K562 (cell line): Measurements from ENCODE around the gene LMOD1. TPM values are rescaled to one million over a fixed set of nuclear protein-coding genes. Genes with fewer than 3 reads are reported as not detected.
A peak's percentile ranks its signal among the peaks of the same experiment; 100 is the strongest.

Experiments used
- ATAC-seq: fragments of 200-7000 bp; cut with Tn5 transposase; 3 replicates; pipeline ENCODE4 v1.9.1; 2020; ENCODE audit warnings: moderate library complexity
- BruUV-seq: library from RNA; stranded (reverse); fragments of 400-500 nt; replicated peaks from 2 replicates; lab custom pipeline; 2021; lab: Mats Ljungman, UMichigan
- CTCF ChIA-PET: fragments of 300-600 bp; formaldehyde crosslinking; extraction: SDS; loops from one replicate; lab custom pipeline; 2021; ENCODE audit warnings: low intra/inter-chr PET ratio; lab: Yijun Ruan, JAX
- POLR2A ChIA-PET: fragments of 300-600, 350-650 bp; sonication (Branson Sonifier 250); formaldehyde crosslinking; extraction: SDS; loops from one replicate; lab custom pipeline; 2021; ENCODE audit warnings: antibody characterized with exemption, inconsistent platforms; lab: Yijun Ruan, JAX
- DNase-seq, 4 experiments: peaks; one replicate each; pipeline versions ENCODE4 v3.0.0 to v3.0.0-alpha.2; 2011 to 2018; ENCODE audit warnings: low spot score in 3 of 4, mixed read lengths in 3 of 4; ENCODE audit errors: extremely low read depth in 1 of 4
- FAIRE-seq: peaks from 2 replicates; lab custom pipeline; 2011; peaks lifted over from hg19 to GRCh38; lab: Jason Lieb, UNC
- H2AFZ ChIP-seq: 2 replicates; pipeline ENCODE4 v1.6.0; 2011; ENCODE audit warnings: low read depth, low read length, control low read depth, inconsistent platforms
- H3K27ac ChIP-seq: fragments of 200-600 bp; 3 replicates; pipeline ENCODE4 v1.8.0; 2011; ENCODE audit warnings: low read depth, mild to moderate bottlenecking, control low read depth, inconsistent platforms, low read length, moderate library complexity, mixed read lengths; ENCODE audit errors: extremely low read depth
- H3K27me3 ChIP-seq, 2 experiments: fragments of 300-600 bp in 1 of 2; 2 replicates in 1 of 2; 3 replicates in 1 of 2; pipeline versions ENCODE4 v1.6.0 to v1.8.0; 2011; ENCODE audit warnings: inconsistent platforms in 2 of 2, low read length in 2 of 2, mild to moderate bottlenecking in 1 of 2, mixed read lengths in 1 of 2, moderate library complexity in 1 of 2; ENCODE audit not compliant: control insufficient read depth in 2 of 2, insufficient read depth in 2 of 2
- H3K36me3 ChIP-seq: fragments of 300-600 bp; 3 replicates; pipeline ENCODE4 v1.8.0; 2011; ENCODE audit warnings: mild to moderate bottlenecking, low read length, inconsistent platforms; ENCODE audit not compliant: control insufficient read depth, insufficient read depth
- H3K4me1 ChIP-seq, 2 experiments: fragments of 200-600 bp in 1 of 2; replicated peaks in 1 of 2; 2 replicates in 1 of 2; 3 replicates in 1 of 2; pipeline versions ENCODE4 v1.5.1 to v1.8.0; 2011; ENCODE audit warnings: inconsistent platforms in 2 of 2, low read length in 2 of 2, mild to moderate bottlenecking in 1 of 2, mixed read lengths in 1 of 2, moderate library complexity in 1 of 2; ENCODE audit not compliant: control insufficient read depth in 2 of 2, insufficient read depth in 2 of 2
- H3K4me2 ChIP-seq: 2 replicates; pipeline ENCODE4 v1.6.1; 2011; ENCODE audit warnings: low read length, control low read depth, inconsistent platforms, mixed read lengths; ENCODE audit not compliant: insufficient read depth
- H3K4me3 ChIP-seq: fragments of 200-600 bp; sonication (generic), shearing (Covaris generic); 2 replicates; pipeline ENCODE4 v1.5.1; 2016; ENCODE audit warnings: control low read depth, inconsistent platforms
- H3K79me2 ChIP-seq: fragments of 200-600 bp; 3 replicates; pipeline ENCODE4 v1.8.0; 2011; ENCODE audit warnings: low read length, inconsistent platforms; ENCODE audit not compliant: control insufficient read depth, insufficient read depth
- H3K9ac ChIP-seq, 2 experiments: 2 replicates each; pipeline versions ENCODE4 v1.6.0 to v1.6.1; 2011; ENCODE audit warnings: low read depth in 2 of 2, low read length in 2 of 2, control low read depth in 1 of 2, inconsistent platforms in 1 of 2, mild to moderate bottlenecking in 1 of 2, mixed read lengths in 1 of 2; ENCODE audit not compliant: insufficient read depth in 1 of 2
- H3K9me1 ChIP-seq: one replicate; pipeline ENCODE4 v1.6.0; 2011; ENCODE audit warnings: inconsistent platforms, mild to moderate bottlenecking, low read length, moderate library complexity; ENCODE audit not compliant: control insufficient read depth, insufficient read depth
- H3K9me3 ChIP-seq: replicated peaks from 2 replicates; pipeline ENCODE4 v1.5.1; 2011; ENCODE audit warnings: low read depth, low read length, inconsistent platforms; ENCODE audit not compliant: control insufficient read depth, insufficient read depth
- H4K20me1 ChIP-seq: replicated peaks from 2 replicates; pipeline ENCODE4 v1.6.1; 2011; ENCODE audit warnings: low read length, inconsistent platforms, mixed read lengths; ENCODE audit not compliant: control insufficient read depth, insufficient read depth
- ATF2 ChIP-seq: sonication (generic); formaldehyde crosslinking; IDR thresholded peaks from 2 replicates; pipeline ENCODE4 v1.8.1; 2022; ENCODE audit warnings: missing genetic modification reagents
- BHLHE40 ChIP-seq: IDR thresholded peaks from 2 replicates; pipeline ENCODE4 v1.6.1; 2011; ENCODE audit warnings: low read length, improper control_type of control experiment
- CTCF ChIP-seq, 3 experiments: IDR thresholded peaks in 2 of 3; conservative IDR thresholded peaks in 1 of 3; 2 replicates each; pipeline ENCODE4 v1.5.1; 2011 to 2012; ENCODE audit warnings: low read length in 3 of 3, mild to moderate bottlenecking in 3 of 3, control low read depth in 2 of 3, improper control_type of control experiment in 1 of 3, inconsistent platforms in 1 of 3, low read depth in 1 of 3, mixed read lengths in 1 of 3, moderate library complexity in 1 of 3; ENCODE audit not compliant: insufficient read depth in 2 of 3
- ETV5 ChIP-seq: sonication (generic); formaldehyde crosslinking; IDR thresholded peaks from 2 replicates; pipeline ENCODE4 v1.4.0; 2020; ENCODE audit warnings: low read depth, mild to moderate bottlenecking, missing genetic modification reagents
- FOXO4 ChIP-seq: fragments of 450-650 bp; formaldehyde crosslinking; IDR thresholded peaks from 2 replicates; pipeline ENCODE4 v1.4.0; 2020; ENCODE audit warnings: mild to moderate bottlenecking, moderate library complexity
- NFIC ChIP-seq: fragments of 450-650 bp; IDR thresholded peaks from 2 replicates; pipeline ENCODE4 v1.6.1; 2017; ENCODE audit warnings: mild to moderate bottlenecking, inconsistent platforms
- PHF20 ChIP-seq: fragments of 450-650 bp; IDR thresholded peaks from 2 replicates; pipeline ENCODE4 v1.6.1; 2018; ENCODE audit not compliant: partially characterized antibody
- TEAD4 ChIP-seq, 2 experiments: sonication (generic) in 1 of 2; formaldehyde crosslinking in 1 of 2; IDR thresholded peaks; 2 replicates each; pipeline versions ENCODE4 v1.6.1 to v1.8.0; 2012 to 2022; ENCODE audit warnings: borderline replicate concordance in 1 of 2, inconsistent platforms in 1 of 2, low read length in 1 of 2, mild to moderate bottlenecking in 1 of 2, missing genetic modification reagents in 1 of 2
- ZBTB12 ChIP-seq: fragments of 250-450 bp; sonication (Bioruptor Pico); IDR thresholded peaks from 2 replicates; pipeline ENCODE4 v1.4.0; 2020
- ZNF444 ChIP-seq: fragments of 250-450 bp; sonication (Bioruptor Pico); IDR thresholded peaks from 2 replicates; pipeline ENCODE4 v1.4.0; 2020; ENCODE audit warnings: mild to moderate bottlenecking, moderate library complexity
- ZNF655 ChIP-seq: fragments of 250-450 bp; sonication (Bioruptor Pico); IDR thresholded peaks from 2 replicates; pipeline ENCODE4 v1.5.0; 2021
- WGBS: fragments of 100-300 bp; shearing (Covaris generic); methylation state at CpG from one replicate; pipeline ENCODE4 v1.1.6; 2016; ENCODE audit warnings: low coverage, mixed read lengths; ENCODE audit not compliant: insufficient coverage; ENCODE audit errors: missing lambda C conversion rate; 5-methylcytosine and 5-hydroxymethylcytosine counted together
- in situ Hi-C: fragments of 300-500 bp; cut with MboI; formaldehyde crosslinking; loops from 4 replicates; pipeline ENCODE4 v1.15.0; 2018; ENCODE audit warnings: inconsistent platforms, mixed read lengths
- intact Hi-C: fragments of 100-400 bp; cut with micrococcal nuclease; formaldehyde crosslinking; loops from 2 replicates; pipeline ENCODE4 v1.14.2; 2022
- polyA plus RNA-seq, 8 experiments: library from polyadenylated mRNA; depleted of rRNA in 4 of 8; stranded (reverse) in 5 of 8; unstranded in 3 of 8; fragments of >200 nt; fragmentation: Nextera tagmentation in 2 of 8; fragmentation: Illumina TruSeq in 1 of 8; extraction: Ambion mirVana in 2 of 8; extraction: Trizol in 1 of 8; gene quantifications; 2 replicates each; pipeline versions ENCODE4 v1.2.1 to v1.2.3, GENCODE V29; 2011 to 2014; ENCODE audit warnings: inconsistent platforms in 1 of 8, missing spikeins in 1 of 8
- total RNA-seq, 7 experiments: library from RNA; depleted of rRNA in 6 of 7; stranded (reverse); fragments of >200 nt in 6 of 7; fragmentation: Illumina TruSeq in 2 of 7; extraction: Trizol in 2 of 7; gene quantifications; 2 replicates each; pipeline versions ENCODE4 v1.2.1 to v1.2.3, GENCODE V29; 2011 to 2021; ENCODE audit warnings: low replicate concordance in 1 of 7

LMOD1 gene
- total and polyA plus RNA-seq, 9 of the 15 experiments (the other 6 are each of a cell fraction or from before 2014, with no cell fraction given): 0.03 to 0.54 (median 0.38) TPM; not detected in 1

DNA sequence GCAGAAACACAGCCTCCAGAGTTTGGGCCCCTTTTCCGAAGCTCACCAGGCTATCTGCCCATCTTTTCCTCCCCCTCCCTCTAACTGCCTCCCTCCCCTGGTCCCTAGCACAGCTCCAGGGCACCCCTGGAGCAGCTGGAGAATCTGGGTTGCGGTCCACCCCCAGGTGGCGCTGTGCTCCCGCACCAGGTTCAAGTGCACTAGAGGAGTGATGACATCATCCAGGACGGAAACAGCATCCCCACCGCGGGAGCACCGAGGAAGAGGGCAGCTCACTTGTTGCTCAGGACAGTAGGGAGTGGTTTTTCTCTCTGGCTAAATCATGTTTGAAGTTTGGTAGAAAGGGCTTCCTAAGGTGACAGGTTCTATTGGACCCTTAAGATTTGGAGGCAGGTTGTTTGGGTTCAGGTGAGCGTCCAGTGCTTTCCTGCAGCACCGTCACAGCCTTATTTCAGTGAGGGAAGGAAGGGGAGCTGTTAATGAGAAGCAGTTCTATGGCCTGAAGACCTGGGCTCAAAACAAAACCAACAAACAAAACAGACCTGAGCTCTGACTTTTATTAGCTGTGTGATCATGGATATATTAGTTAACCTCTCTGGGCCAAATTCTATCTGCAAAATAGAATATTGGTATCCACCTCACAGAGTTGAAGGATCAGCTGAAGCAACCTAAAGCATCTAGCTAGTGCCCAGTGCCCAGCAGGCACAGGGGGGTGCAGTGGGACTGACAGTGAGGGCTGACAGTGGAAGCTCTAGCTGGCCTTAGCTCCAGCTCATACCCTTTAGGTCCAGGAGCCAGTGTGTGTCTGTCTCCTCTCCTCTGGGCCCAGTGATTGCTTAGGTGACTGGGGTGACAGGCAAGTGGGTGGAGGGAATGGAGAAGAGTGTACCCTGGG, 50.2 kb downstream of the LMOD1 start:
- Histone ChIP-seq H3K27me3 (peaks cover 0 to 21% of the 10 kb centered on the region in 2 experiments; a peak in 3 of 5 replicates), H3K9me1 (no peaks in the 10 kb centered on the region), H3K79me2 (no peaks in the 10 kb centered on the region), H3K4me3 (no peak overlapping the region), H2AFZ (peak overlapping the region; percentile 84), H3K4me2 (peak overlapping the region; percentile 62), H3K36me3 (no peaks in the 10 kb centered on the region), H3K9me3 (no peaks in the 10 kb centered on the region), H3K9ac (peak overlapping the region in 1 of 2 experiments; percentile 20; a peak in 2 of 4 replicates), H4K20me1 (no peaks in the 10 kb centered on the region; the same call in 1 of the 2 replicates), H3K27ac (no peak overlapping the region; the same call in 2 of the 3 replicates), H3K4me1 (peaks cover 3 to 8% of the 10 kb centered on the region in 2 experiments; a peak in 2 of 5 replicates)
- in situ Hi-C loops: no loop called here
- POLR2A ChIA-PET: interaction anchor here (0.6 to 3.0 kb wide), 23 partner anchors 9 to 237 kb away, joined by 3 to 24 read pairs (median 4); partner anchors contain the start of genes GPR37L1, LMOD1 and RNPEP
- ATAC-seq (peak; percentile 98), FAIRE-seq (peak; percentile 100), DNase-seq (peak; percentile 93 to 98 (median 96))
- 13% methylated on average over 10 of the region's 10 CpGs for WGBS
- intact Hi-C loops: loop anchor here (1.0 to 2.0 kb wide), 4 partner anchors 49 to 239 kb away; no protein-coding TSS in a partner anchor
- no TSS peak for BruUV-seq
- CTCF ChIA-PET: interaction anchor here (0.6 to 5.3 kb wide), 8 partner anchors 10 to 227 kb away, joined by 3 to 117 read pairs (median 4); partner anchors contain the start of genes GPR37L1 and RNPEP
- TF ChIP-seq FOXO4 (CRISPR knock-in tag): 0 out of 2 replicates have a peak, but pooled peaks have one; percentile 76
- TF ChIP-seq TEAD4 (IDR thresholded peaks at IDR 0.05; ENCODE audit: low read length): peak; percentile 53; the same call in 1 of the 2 replicates
- TF ChIP-seq TEAD4 (CRISPR knock-in tag; IDR thresholded peaks at IDR 0.05; ENCODE audit: borderline replicate concordance): no peak
- no peak for TF ChIP-seq ZNF655
- peak; percentile 64; the same call in 1 of the 2 replicates for TF ChIP-seq ZNF444 (CRISPR knock-in tag)
- 0 out of 2 replicates have a peak, but pooled peaks have one; percentile 22 for TF ChIP-seq BHLHE40
- TF ChIP-seq NFIC: peak; percentile 62
- TF ChIP-seq ETV5: peak; percentile 77
- TF ChIP-seq CTCF (IDR thresholded peaks at IDR 0.05 in 2 of 3, conservative IDR thresholded peaks at IDR 0.05 in 1 of 3; ENCODE audit: insufficient read depth in 2 of 3, low read depth in 1 of 3, low read length in 3 of 3): peak; percentile 98 to 99 (median 99)
- no peak for TF ChIP-seq PHF20
- peak; percentile 44; the same call in 1 of the 2 replicates for TF ChIP-seq ZBTB12 (CRISPR knock-in tag)
- peak; percentile 99 for TF ChIP-seq ATF2 (CRISPR knock-in tag)
